HepG2 (cell line): ENCODE data around the gene LEMD3. TPM values are rescaled to one million over a fixed set of nuclear protein-coding genes. Genes with fewer than 3 reads are reported as not detected.

ENCODE experiments used
- ATAC-seq: fragments of 200-7000 bp; cut with Tn5 transposase; 3 replicates; pipeline ENCODE4 v1.9.1; 2020; ENCODE audit warnings: mild to moderate bottlenecking, moderate library complexity
- Bru-seq: library from RNA; stranded (reverse); fragments of 400-500 nt; gene quantifications from one replicate; lab custom pipeline; 2021; lab: Mats Ljungman, UMichigan
- BruChase-seq, 2 experiments: library from RNA; stranded (reverse); fragments of 400-500 nt; gene quantifications; one replicate each; lab custom pipeline; 2021; lab: Mats Ljungman, UMichigan
- BruUV-seq: library from RNA; stranded (reverse); fragments of 400-500 nt; replicated peaks from 2 replicates; lab custom pipeline; 2021; lab: Mats Ljungman, UMichigan
- CTCF ChIA-PET: fragments of 300-600 bp; formaldehyde crosslinking; extraction: SDS; loops from one replicate; lab custom pipeline; 2021; ENCODE audit warnings: low total read pairs, inconsistent platforms, low intra/inter-chr PET ratio; lab: Yijun Ruan, JAX
- POLR2A ChIA-PET: fragments of 350-600 bp; sonication (Branson Sonifier 250); formaldehyde crosslinking; loops from one replicate; lab custom pipeline; 2020; ENCODE audit warnings: antibody characterized with exemption, inconsistent platforms; lab: Yijun Ruan, JAX
- DNase-seq: peaks from one replicate; pipeline ENCODE4 v3.0.0-alpha.2; 2015; ENCODE audit warnings: low spot score
- FAIRE-seq: peaks from 3 replicates; lab custom pipeline; 2011; peaks lifted over from hg19 to GRCh38; lab: Jason Lieb, UNC
- H2AFZ ChIP-seq: one replicate; pipeline ENCODE4 v1.6.1; 2011; ENCODE audit warnings: low read length, inconsistent platforms
- H3K27ac ChIP-seq: fragments of 300-600 bp; 3 replicates; pipeline ENCODE4 v1.8.0; 2011; ENCODE audit warnings: mixed run types, mild to moderate bottlenecking, mixed read lengths, low read length, inconsistent platforms; ENCODE audit not compliant: insufficient read depth; ENCODE audit errors: extremely low read length
- H3K27me3 ChIP-seq, 2 experiments: fragments of 200-600 bp in 1 of 2; 2 replicates in 1 of 2; 3 replicates in 1 of 2; pipeline versions ENCODE4 v1.6.0 to v1.8.0; 2011; ENCODE audit warnings: low read length in 2 of 2, mild to moderate bottlenecking in 2 of 2, moderate library complexity in 2 of 2, inconsistent platforms in 1 of 2; ENCODE audit not compliant: insufficient read depth in 2 of 2, control insufficient read depth in 1 of 2
- H3K36me3 ChIP-seq, 2 experiments: fragments of 200-600 bp in 1 of 2; replicated peaks in 1 of 2; 2 replicates in 1 of 2; 3 replicates in 1 of 2; pipeline versions ENCODE4 v1.5.1 to v1.8.0; 2011; ENCODE audit warnings: low read length in 2 of 2, inconsistent platforms in 1 of 2; ENCODE audit not compliant: insufficient read depth in 2 of 2, control insufficient read depth in 1 of 2
- H3K4me1 ChIP-seq: 2 replicates; pipeline ENCODE4 v1.5.1; 2012; ENCODE audit warnings: low read length, inconsistent platforms; ENCODE audit not compliant: insufficient read depth
- H3K4me2 ChIP-seq: 2 replicates; pipeline ENCODE4 v1.6.0; 2011; ENCODE audit warnings: low read depth, low read length, inconsistent platforms
- H3K4me3 ChIP-seq, 3 experiments: fragments of 200-600 bp in 1 of 3; sonication (generic), shearing (Covaris generic) in 1 of 3; replicated peaks in 1 of 3; 2 replicates each; pipeline ENCODE4 v1.5.1; 2011 to 2016; ENCODE audit warnings: low read length in 3 of 3, inconsistent platforms in 2 of 3, low read depth in 2 of 3, mild to moderate bottlenecking in 2 of 3, control low read depth in 1 of 3, mixed read lengths in 1 of 3; ENCODE audit not compliant: insufficient read depth in 1 of 3
- H3K79me2 ChIP-seq: one replicate; pipeline ENCODE4 v1.6.1; 2011; ENCODE audit warnings: low read length, inconsistent platforms; ENCODE audit not compliant: insufficient read depth
- H3K9ac ChIP-seq: 2 replicates; pipeline ENCODE4 v1.6.0; 2011; ENCODE audit warnings: mild to moderate bottlenecking, low read depth, low read length, inconsistent platforms; ENCODE audit not compliant: insufficient read depth
- H3K9me3 ChIP-seq: 2 replicates; pipeline ENCODE4 v1.5.1; 2012; ENCODE audit warnings: mild to moderate bottlenecking, low read length
- H4K20me1 ChIP-seq: 2 replicates; pipeline ENCODE4 v1.6.0; 2011; ENCODE audit warnings: inconsistent platforms, mild to moderate bottlenecking, low read length, moderate library complexity; ENCODE audit not compliant: insufficient read depth
- DNMT3B ChIP-seq: conservative IDR thresholded peaks from 2 replicates; pipeline ENCODE4 v1.6.1; 2016; ENCODE audit warnings: missing biosample characterization, control low read depth
- KLF15 ChIP-seq: sonication (generic); formaldehyde crosslinking; IDR thresholded peaks from 2 replicates; pipeline ENCODE4 v1.8.1; 2023; ENCODE audit warnings: borderline replicate concordance, mild to moderate bottlenecking, inconsistent platforms, missing genetic modification reagents, mixed read lengths
- MBNL3 ChIP-seq: fragments of 250-450 bp; sonication (Bioruptor Pico); conservative IDR thresholded peaks from 2 replicates; pipeline ENCODE4 v1.8.0; 2022; ENCODE audit warnings: mild to moderate bottlenecking, inconsistent platforms
- MTERF4 ChIP-seq: sonication (generic); formaldehyde crosslinking; IDR thresholded peaks from 2 replicates; pipeline ENCODE4 v1.8.0; 2023; ENCODE audit warnings: mild to moderate bottlenecking, missing genetic modification reagents
- MZF1 ChIP-seq: sonication (generic); formaldehyde crosslinking; IDR thresholded peaks from 2 replicates; pipeline ENCODE4 v1.8.1; 2023; ENCODE audit warnings: mild to moderate bottlenecking, missing genetic modification reagents, borderline replicate concordance
- PHF21A ChIP-seq: sonication (generic); formaldehyde crosslinking; IDR thresholded peaks from 2 replicates; pipeline ENCODE4 v1.5.0; 2020; ENCODE audit warnings: mild to moderate bottlenecking, missing genetic modification reagents
- SP4 ChIP-seq: sonication (generic); formaldehyde crosslinking; IDR thresholded peaks from 2 replicates; pipeline ENCODE4 v1.8.1; 2023; ENCODE audit warnings: mild to moderate bottlenecking, missing genetic modification reagents
- SYNCRIP ChIP-seq: fragments of 200-400 bp; formaldehyde crosslinking; IDR thresholded peaks from 2 replicates; pipeline ENCODE4 v1.6.1; 2018; ENCODE audit warnings: mild to moderate bottlenecking, low read depth, low read length; ENCODE audit not compliant: insufficient read depth
- ZBTB39 ChIP-seq: sonication (generic); formaldehyde crosslinking; IDR thresholded peaks from 2 replicates; pipeline ENCODE4 v1.5.0; 2020; ENCODE audit warnings: missing genetic modification reagents
- ZNF616 ChIP-seq: sonication (generic); formaldehyde crosslinking; IDR thresholded peaks from 2 replicates; pipeline ENCODE4 v1.5.0; 2020; ENCODE audit warnings: low read depth, mild to moderate bottlenecking, missing genetic modification reagents
- ZNF724P ChIP-seq: sonication (generic); formaldehyde crosslinking; IDR thresholded peaks from 2 replicates; pipeline ENCODE4 v1.8.0; 2022; ENCODE audit warnings: missing genetic modification reagents, borderline replicate concordance
- ZNF761 ChIP-seq: sonication (generic); formaldehyde crosslinking; conservative IDR thresholded peaks from 2 replicates; pipeline ENCODE4 v1.4.0; 2020; ENCODE audit warnings: mild to moderate bottlenecking, missing genetic modification reagents
- ZNF773 ChIP-seq: sonication (generic); formaldehyde crosslinking; IDR thresholded peaks from 2 replicates; pipeline ENCODE4 v1.4.0; 2020; ENCODE audit warnings: missing genetic modification reagents, borderline replicate concordance
- ZNF788 ChIP-seq: sonication (generic); formaldehyde crosslinking; IDR thresholded peaks from 2 replicates; pipeline ENCODE4 v1.5.0; 2020; ENCODE audit warnings: mild to moderate bottlenecking, missing genetic modification reagents, borderline replicate concordance
- WGBS: methylation state at CpG from one replicate; pipeline ENCODE4 v1.1.6; 2017; ENCODE audit warnings: low lambda C conversion rate; 5-methylcytosine and 5-hydroxymethylcytosine counted together
- in situ Hi-C: cut with HindIII; loops from 2 replicates; pipeline ENCODE4 v1.10.0; 2017; ENCODE audit warnings: low pct_unique_long_range_greater_than_20kb; ENCODE audit not compliant: extremely low pct_ligation_motif_present
- intact Hi-C: fragments of 100-400 bp; cut with micrococcal nuclease; formaldehyde crosslinking; loops from one replicate; pipeline ENCODE4 v1.10.0; 2022; ENCODE audit not compliant: unreplicated experiment
- long read RNA-seq, 2 experiments: library from RNA in 1 of 2; library from polyadenylated mRNA in 1 of 2; stranded (forward) in 1 of 2; unstranded in 1 of 2; transcript quantifications; one replicate each; pipeline ENCODE4 v2.0.0, GENCODE V29; 2019 to 2022
- polyA minus RNA-seq, 3 experiments: library from RNA; depleted of rRNA, polyadenylated mRNA; stranded (reverse); fragments of >200 nt; gene quantifications; 2 replicates each; pipeline ENCODE4 v1.2.3, GENCODE V29; 2011; ENCODE audit warnings: low replicate concordance in 1 of 3
- polyA plus RNA-seq, 8 experiments: library from polyadenylated mRNA; depleted of rRNA in 3 of 8; stranded (reverse) in 7 of 8; unstranded in 1 of 8; fragments of >200 nt; fragmentation: Illumina TruSeq in 4 of 8; extraction: Trizol in 4 of 8; gene quantifications; 2 replicates each; pipeline versions ENCODE4 v1.2.1 to v1.2.3, GENCODE V29; 2011 to 2016; ENCODE audit warnings: low read depth in 4 of 8, missing spikeins in 1 of 8, mixed read lengths in 1 of 8; ENCODE audit not compliant: insufficient read depth in 1 of 8
- total RNA-seq, 5 experiments: library from RNA; depleted of rRNA; stranded (reverse); fragments of >200 nt; fragmentation: Illumina TruSeq; extraction: Trizol; gene quantifications; 2 replicates each; pipeline ENCODE4 v1.2.3, GENCODE V29; 2016; ENCODE audit warnings: low read depth in 1 of 5

Gene LEMD3
- total RNA-seq (2016; rRNA removed; fragmentation: Illumina TruSeq; extraction: Trizol) (12.3 and 18.7 TPM in 2 replicates), polyA plus RNA-seq (2011; rRNA removed) (7.0 and 9.3 TPM in 2 replicates), polyA minus RNA-seq (2011; rRNA and poly(A)+ RNA removed; ENCODE audit: low replicate concordance) (9.1 and 9.5 TPM in 2 replicates), Bru-seq, nascent RNA (percentile 85 among the genes with signal in this experiment), BruChase-seq, experiment 1, labeled RNA remaining after a 6-hour chase (percentile 73 among the genes with signal in this experiment), BruChase-seq, experiment 2, labeled RNA remaining after a 2-hour chase (percentile 81 among the genes with signal in this experiment)
- 2.2 and 2.6 TPM in 2 replicates for total RNA-seq (2016; cell fraction: cytosol; rRNA removed; fragmentation: Illumina TruSeq; extraction: Trizol; ENCODE audit: low read depth)
- total RNA-seq (2016; cell fraction: insoluble cytoplasmic fraction; rRNA removed; fragmentation: Illumina TruSeq; extraction: Trizol): 12.9 and 19.6 TPM in 2 replicates
- total RNA-seq (2016; cell fraction: membrane; rRNA removed; fragmentation: Illumina TruSeq; extraction: Trizol): 3.5 and 4.4 TPM in 2 replicates
- total RNA-seq (2016; cell fraction: nucleus; rRNA removed; fragmentation: Illumina TruSeq; extraction: Trizol): 35.1 and 35.6 TPM in 2 replicates
- 3.0 and 4.1 TPM in 2 replicates for polyA plus RNA-seq (2011; cell fraction: cytosol; rRNA removed)
- 8.9 and 12.1 TPM in 2 replicates for polyA plus RNA-seq (2011; cell fraction: nucleus; rRNA removed)
- 9.7 and 12.5 TPM in 2 replicates for polyA plus RNA-seq (2012)
- 0.48 and 0.51 TPM in 2 replicates for polyA plus RNA-seq (2016; cell fraction: cytosol; fragmentation: Illumina TruSeq; extraction: Trizol; ENCODE audit: low read depth)
- polyA plus RNA-seq (2016; cell fraction: insoluble cytoplasmic fraction; fragmentation: Illumina TruSeq; extraction: Trizol; ENCODE audit: low read depth): 7.0 and 7.5 TPM in 2 replicates
- polyA plus RNA-seq (2016; cell fraction: membrane; fragmentation: Illumina TruSeq; extraction: Trizol; ENCODE audit: low read depth): 1.00 and 1.2 TPM in 2 replicates
- 32.6 and 32.9 TPM in 2 replicates for polyA plus RNA-seq (2016; cell fraction: nucleus; fragmentation: Illumina TruSeq; extraction: Trizol; ENCODE audit: insufficient read depth, low read depth)
- 11.1 and 11.5 TPM in 2 replicates for polyA minus RNA-seq (2011; cell fraction: cytosol; rRNA and poly(A)+ RNA removed)
- 36.2 and 40.9 TPM in 2 replicates for polyA minus RNA-seq (2011; cell fraction: nucleus; rRNA and poly(A)+ RNA removed)
- long read RNA-seq, experiment 1, full-length matches to known transcripts: 2 of 5 reads
- long read RNA-seq, experiment 1, partial matches to known transcripts: 0 of 5 reads
- long read RNA-seq, experiment 1, other reads (novel, unspliced or antisense): 3 of 5 reads
- long read RNA-seq, experiment 2, full-length matches to known transcripts: 2 of 12 reads
- long read RNA-seq, experiment 2, partial matches to known transcripts: 0 of 12 reads
- long read RNA-seq, experiment 2, other reads (novel, unspliced or antisense): 10 of 12 reads

- DNase-seq (peak; percentile 90), ATAC-seq (peak; percentile 94), FAIRE-seq (peak; percentile 60)
- Histone ChIP-seq H3K4me1 (peaks cover 35% of the 10 kb centered on the region), H4K20me1 (peaks cover 40% of the 10 kb centered on the region), H3K9me3 (no peaks in the 10 kb centered on the region), H3K4me3 (peak within 1 kb of the TSS; percentile 92 to 97 (median 94)), H3K4me2 (peak within 1 kb of the TSS; percentile 91), H3K9ac (peak within 1 kb of the TSS; percentile 94), H2AFZ (peak within 1 kb of the TSS; percentile 75), H3K27ac (peak within 1 kb of the TSS; percentile 88), H3K27me3 (no peaks in the 10 kb centered on the region; a peak in 1 of 5 replicates), H3K79me2 (peaks cover 51% of the 10 kb centered on the region), H3K36me3 (no peaks in the 10 kb centered on the region)
- BruUV-seq: no TSS peak
- CTCF ChIA-PET: no interaction called here
- WGBS: 3% methylated on average over 7 of the region's 91 CpGs
- in situ Hi-C loops: no loop called here
- POLR2A ChIA-PET: interaction anchor here (0.8 to 3.1 kb wide), 8 partner anchors 9 to 1000 kb away, joined by 3 to 8 read pairs (median 5); partner anchors contain the start of gene TMBIM4
- intact Hi-C loops: loop anchor here (5.0 to 10.0 kb wide), 2 partner anchors 68 to 765 kb away; partner anchors contain the start of gene XPOT
- TF ChIP-seq SYNCRIP: no peak
- peak; percentile 98 for TF ChIP-seq MZF1 (CRISPR knock-in tag)
- peak; percentile 99 for TF ChIP-seq ZNF773
- peak; percentile 85; the same call in 1 of the 2 replicates for TF ChIP-seq SP4 (CRISPR knock-in tag)
- peak; percentile 89 for TF ChIP-seq ZBTB39
- peak; percentile 99 for TF ChIP-seq ZNF724P
- peak; percentile 95 for TF ChIP-seq ZNF788
- peak; percentile 99; the same call in 1 of the 2 replicates for TF ChIP-seq KLF15 (CRISPR knock-in tag)
- TF ChIP-seq ZNF761 (CRISPR knock-in tag): peak; percentile 97
- TF ChIP-seq MTERF4 (CRISPR knock-in tag): peak; percentile 100
- TF ChIP-seq PHF21A (CRISPR knock-in tag): peak; percentile 70
- TF ChIP-seq MBNL3 (CRISPR knock-in tag): no peak
- TF ChIP-seq DNMT3B (CRISPR knock-in tag): peak; percentile 92
- peak; percentile 99 for TF ChIP-seq ZNF616 (CRISPR knock-in tag)
Observed at GRCh38 chr12:65169320-65170208, at the start of gene LEMD3. LEMD3 (plus strand) TSS chr12:65169583; CDS start chr12:65169597, 14 bp downstream.
